Renal cortex interstitium (tissue), 11 donors: ENCODE data around the gene C10orf67. TPM values are rescaled to one million over a fixed set of nuclear protein-coding genes. Genes with fewer than 3 reads are reported as not detected.
"Not testable (repeated sequence)": the region's sequence is repeated elsewhere in the genome, so short reads cannot be mapped to it uniquely, and the experiment has no call there.

ENCODE experiments used
- DNase-seq, 11 donors: peaks; one replicate each; pipeline ENCODE4 v3.0.0-alpha.2; 2013; ENCODE audit warnings: low read depth in 9 of 11, low spot score in 4 of 11; ENCODE audit errors: extremely low read depth in 1 of 11
- polyA plus RNA-seq, 3 donors: library from polyadenylated mRNA; unstranded; fragments of 120-200 nt; gene quantifications; one replicate each; pipeline ENCODE4 v1.2.1, GENCODE V29; 2013; ENCODE audit not compliant: insufficient read length in 3 of 3

Gene C10orf67
- polyA plus RNA-seq, 3 donors: 2.0 to 2.3 (median 2.1) TPM

- DNase-seq: no peak
Observed at GRCh38 chr10:23291551-23292334, 52.9 kb downstream of the C10orf67 start.

- DNase-seq: no peak
Observed at GRCh38 chr10:23284674-23285335, 59.8 kb downstream of the C10orf67 start.

- no peak for DNase-seq
Observed at GRCh38 chr10:23284155-23284554, 60.4 kb downstream of the C10orf67 start.

- DNase-seq: no peak
Observed at GRCh38 chr10:23283680-23284079, 60.9 kb downstream of the C10orf67 start.

DNA sequence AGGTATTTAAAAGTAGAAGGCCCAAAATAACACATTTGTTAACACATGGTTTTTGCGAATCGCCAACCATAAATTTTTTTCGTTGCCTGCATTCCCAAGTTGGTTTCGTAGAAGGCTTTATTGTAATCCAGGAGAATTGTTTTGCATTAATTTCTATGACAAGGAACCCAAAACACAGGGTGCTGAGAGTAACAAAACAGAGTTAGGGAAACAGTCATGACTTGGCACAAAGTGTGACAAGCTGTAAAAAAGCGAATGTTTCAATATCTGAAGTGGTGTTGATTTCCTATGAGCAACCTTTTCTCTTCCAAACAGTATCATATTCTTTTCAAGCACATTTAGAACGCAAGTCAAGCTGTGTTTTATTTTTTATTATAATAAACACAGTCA lies 63.6 kb downstream of the C10orf67 start:
- no peak for DNase-seq

GRCh38 chr10:23280419-23281043 lies 64.1 kb downstream of the C10orf67 start:
- no peak for DNase-seq

DNA sequence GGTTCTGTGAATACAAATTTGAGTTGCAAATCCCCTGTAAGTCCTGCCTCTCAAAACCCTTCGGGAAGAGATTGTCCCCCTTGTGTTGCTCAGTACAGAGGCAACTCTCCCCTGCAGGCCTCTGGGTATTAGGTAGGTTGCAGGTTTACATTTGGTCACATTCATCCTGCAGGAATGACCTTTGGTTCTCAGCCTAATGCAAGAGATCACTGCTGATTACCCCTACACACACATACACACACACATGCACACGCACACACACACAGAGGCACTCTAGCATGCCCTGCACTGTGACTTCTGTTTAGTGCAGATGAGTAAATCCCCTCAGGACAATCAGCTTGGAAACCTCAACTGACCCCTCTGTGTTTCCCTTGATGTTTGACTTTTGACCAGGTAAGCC lies 69.2 kb downstream of the C10orf67 start:
- DNase-seq: no peak

DNA sequence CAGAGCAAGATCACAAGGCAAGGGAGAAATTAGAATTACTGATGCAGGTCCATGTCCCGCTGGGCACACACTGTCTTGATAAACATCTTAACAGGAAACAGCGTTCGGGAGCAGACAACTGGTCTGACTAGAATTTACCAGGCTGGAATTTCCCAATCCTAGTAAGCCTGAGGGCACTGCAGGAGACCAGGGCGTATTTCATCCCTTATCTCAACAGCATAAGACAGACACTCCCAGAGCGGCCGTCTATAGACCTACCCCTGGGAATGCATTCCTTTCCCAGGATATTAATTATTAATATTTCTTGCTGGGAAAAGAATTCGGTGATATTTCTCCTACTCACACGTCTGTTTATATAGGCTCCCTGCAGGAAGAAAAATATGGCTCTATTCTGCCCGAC lies 70.4 kb downstream of the C10orf67 start:
- not testable (repeated sequence) for DNase-seq

GRCh38 chr10:23270531-23270930 lies 74.1 kb downstream of the C10orf67 start:
- no peak for DNase-seq

DNA sequence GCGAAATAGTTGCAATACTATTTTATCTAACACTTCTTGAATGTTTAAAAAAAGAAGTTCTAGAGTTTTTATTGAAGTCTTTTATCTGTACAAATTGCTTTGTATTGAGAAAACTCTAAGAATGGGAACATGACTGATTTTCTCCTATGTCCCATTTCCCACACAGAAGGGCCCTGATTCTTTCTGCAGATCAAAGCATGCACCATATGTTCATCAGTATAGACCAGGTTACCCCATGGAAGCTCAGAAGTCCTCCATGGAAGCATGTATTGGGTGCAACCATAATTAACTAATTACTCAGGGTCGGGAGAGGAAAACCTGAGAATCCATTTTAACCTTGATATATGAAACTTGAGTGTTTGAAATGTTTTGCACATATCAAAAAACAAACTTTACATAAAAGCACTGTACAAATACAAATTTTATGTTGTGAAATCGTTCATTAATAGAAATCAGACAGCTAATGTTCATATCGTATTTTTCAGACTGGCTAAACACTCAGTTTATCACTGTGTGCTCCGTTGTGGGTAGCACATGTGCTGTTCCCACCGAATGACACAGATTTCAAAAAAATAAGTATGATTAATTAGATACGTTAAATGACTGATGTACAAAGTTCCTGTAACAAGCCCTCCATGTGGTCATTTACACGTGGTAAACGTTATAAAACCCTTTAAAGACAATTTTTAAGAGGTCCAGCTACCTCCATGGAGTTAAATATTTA lies 81.0 kb downstream of the C10orf67 start:
- DNase-seq: no peak

DNA sequence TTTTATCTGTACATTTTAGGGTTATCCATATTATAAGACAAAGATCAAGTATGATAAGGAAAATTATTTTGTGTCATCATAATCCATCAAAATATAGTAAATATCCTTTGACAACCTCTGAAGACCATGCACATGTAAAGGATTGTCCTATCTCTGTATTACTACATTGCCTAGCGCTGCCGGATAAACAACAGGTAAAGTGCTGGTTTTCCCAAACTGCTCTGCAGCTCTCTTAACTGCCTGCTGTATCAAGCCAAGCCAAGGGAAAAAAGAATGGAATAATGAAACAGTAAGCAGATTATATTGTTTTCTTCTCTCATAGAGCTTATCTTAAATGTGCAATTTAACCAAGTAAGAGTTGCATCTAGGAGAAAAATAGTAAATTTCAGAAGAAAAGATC lies 81.7 kb downstream of the C10orf67 start:
- DNase-seq: no peak

GRCh38 chr10:23258516-23258915 lies 86.1 kb downstream of the C10orf67 start:
- no peak for DNase-seq

GRCh38 chr10:23253780-23254179 lies 90.8 kb downstream of the C10orf67 start:
- DNase-seq: peak in 4 of 11 donors; percentile 2 to 12 (median 6)

GRCh38 chr10:23252859-23253258 lies 91.7 kb downstream of the C10orf67 start:
- not testable (repeated sequence) for DNase-seq

DNA sequence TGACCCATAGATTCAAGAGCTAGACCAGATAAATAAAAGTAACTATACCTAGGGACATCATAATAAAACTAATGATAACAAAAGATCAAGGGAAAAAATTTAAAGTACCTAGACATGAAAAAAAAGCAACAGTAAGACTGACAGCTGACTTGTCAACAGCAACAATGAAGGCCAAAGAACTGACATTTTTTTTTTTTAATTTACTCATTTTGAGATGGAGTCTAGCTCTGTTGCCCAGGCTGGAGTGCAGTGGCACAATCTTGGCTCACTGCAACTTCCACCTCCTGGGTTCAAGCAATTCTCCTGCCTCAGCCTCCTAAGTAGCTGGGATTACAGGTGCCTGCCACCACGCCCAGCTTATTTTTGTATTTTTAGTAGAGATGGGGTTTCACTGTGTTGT lies 102.8 kb downstream of the C10orf67 start:
- not testable (repeated sequence) for DNase-seq

DNA sequence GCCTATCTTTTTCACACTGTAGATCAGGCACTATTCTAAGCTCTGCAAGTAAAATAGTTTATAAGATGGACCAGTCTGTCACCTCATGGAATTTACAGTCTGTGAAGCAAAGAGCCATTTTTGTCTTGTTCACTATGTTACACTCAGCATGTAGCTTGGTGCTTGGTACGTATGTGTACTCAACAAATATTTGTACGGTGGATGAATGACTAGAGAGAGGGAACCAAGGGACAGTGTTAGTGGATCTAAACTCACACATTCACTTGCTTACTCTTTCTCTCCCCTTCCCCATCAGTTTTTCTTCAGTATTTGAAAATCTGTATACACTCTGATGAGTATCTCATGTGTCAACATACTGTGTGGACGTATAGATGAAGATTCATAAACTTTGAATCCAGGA lies 106.6 kb downstream of the C10orf67 start:
- DNase-seq: no peak

DNA sequence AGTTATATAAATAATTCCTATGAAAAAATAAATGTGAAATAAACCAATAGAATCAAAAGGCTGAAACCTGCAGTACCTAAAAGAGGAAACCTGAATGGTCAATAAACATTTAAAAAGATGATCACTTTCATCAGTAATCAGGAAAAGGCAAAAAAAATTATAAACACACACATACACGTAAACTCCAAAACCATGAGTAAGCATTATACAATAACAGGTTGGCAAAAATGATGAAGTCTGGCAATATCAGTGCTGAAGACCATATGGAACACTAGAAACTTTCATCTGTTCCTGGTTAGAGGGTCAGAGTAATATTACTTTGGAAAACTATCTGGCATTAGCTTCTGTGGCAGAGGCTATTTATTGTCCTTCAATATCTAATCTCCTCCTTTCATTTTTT lies 114.0 kb downstream of the C10orf67 start:
- no peak for DNase-seq

- no peak for DNase-seq
Observed at GRCh38 chr10:23217471-23217870, 127.1 kb downstream of the C10orf67 start.

DNA sequence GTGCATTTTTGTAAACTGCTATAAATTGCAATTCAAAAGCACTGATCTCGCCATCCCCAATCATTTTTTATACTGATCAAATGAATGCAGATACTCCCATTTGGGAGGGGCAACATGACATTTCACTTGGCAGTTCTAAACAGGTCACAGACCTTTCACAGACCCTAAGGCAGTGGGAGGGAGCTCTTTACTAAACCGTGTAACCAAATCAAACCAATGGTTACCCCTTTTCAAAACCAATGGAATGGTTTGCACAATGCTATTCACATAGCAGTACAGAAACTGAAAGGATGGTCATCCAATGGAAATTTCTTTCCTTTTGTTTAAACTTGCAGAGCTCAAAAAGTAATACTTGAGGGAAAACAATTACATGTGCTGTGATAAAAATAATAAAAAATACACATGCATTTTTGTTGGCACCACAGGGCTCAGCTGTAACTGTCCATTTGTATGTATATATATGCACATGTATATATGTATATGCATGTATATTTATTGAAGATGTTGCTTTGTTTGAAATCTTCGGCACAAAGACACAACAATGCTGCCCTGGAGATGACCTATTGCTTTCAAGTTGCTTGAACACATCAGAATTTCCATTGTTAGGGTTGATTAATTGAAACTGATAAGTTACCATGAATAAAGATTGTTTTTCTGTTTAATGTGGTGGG lies 138.5 kb downstream of the C10orf67 start:
- DNase-seq: no peak
